ENCODE measurements around the gene GRM4.

The GRM4 gene

GRCh38 chr6:34055223-34055933, 90.5 kb downstream of the GRM4 start:
- Histone ChIP-seq H3K36me3 (ENCODE audit: control insufficient read depth, insufficient read depth, low read length) (no peaks in the 10 kb centered on the region), H3K4me3 (ENCODE audit: low read length) (no peak overlapping the region), H3K27ac (ENCODE audit: low read depth, low read length) (no peak overlapping the region), H3K4me1 (ENCODE audit: control insufficient read depth, insufficient read depth, low read length) (no peaks in the 10 kb centered on the region), H3K9ac (ENCODE audit: low read length) (no peak overlapping the region), H3K27me3 (ENCODE audit: control insufficient read depth, insufficient read depth, low read length) (no peaks in the 10 kb centered on the region)

- no peak overlapping the region for H3K27ac ChIP-seq (ENCODE audit: low read depth, low read length)
- H3K27me3 ChIP-seq (ENCODE audit: control insufficient read depth, insufficient read depth, low read length) = no peaks in the 10 kb centered on the region
- H3K4me3 ChIP-seq (ENCODE audit: low read length) = no peak overlapping the region
- H3K36me3 ChIP-seq (ENCODE audit: control insufficient read depth, insufficient read depth, low read length) = no peaks in the 10 kb centered on the region
- no peaks in the 10 kb centered on the region for H3K4me1 ChIP-seq (ENCODE audit: control insufficient read depth, insufficient read depth, low read length)
- no peak overlapping the region for H3K9ac ChIP-seq (ENCODE audit: low read length)
Measured at GRCh38 chr6:34053721-34054120, 92.2 kb downstream of the GRM4 start.

GRCh38 chr6:34052918-34053608, 92.8 kb downstream of the GRM4 start:
- no peak overlapping the region for H3K9ac ChIP-seq (ENCODE audit: low read length)
- no peaks in the 10 kb centered on the region for H3K4me1 ChIP-seq (ENCODE audit: control insufficient read depth, insufficient read depth, low read length)
- H3K36me3 ChIP-seq (ENCODE audit: control insufficient read depth, insufficient read depth, low read length) = no peaks in the 10 kb centered on the region
- no peaks in the 10 kb centered on the region for H3K27me3 ChIP-seq (ENCODE audit: control insufficient read depth, insufficient read depth, low read length)
- H3K27ac ChIP-seq (ENCODE audit: low read depth, low read length) = no peak overlapping the region
- H3K4me3 ChIP-seq (ENCODE audit: low read length) = no peak overlapping the region

DNA sequence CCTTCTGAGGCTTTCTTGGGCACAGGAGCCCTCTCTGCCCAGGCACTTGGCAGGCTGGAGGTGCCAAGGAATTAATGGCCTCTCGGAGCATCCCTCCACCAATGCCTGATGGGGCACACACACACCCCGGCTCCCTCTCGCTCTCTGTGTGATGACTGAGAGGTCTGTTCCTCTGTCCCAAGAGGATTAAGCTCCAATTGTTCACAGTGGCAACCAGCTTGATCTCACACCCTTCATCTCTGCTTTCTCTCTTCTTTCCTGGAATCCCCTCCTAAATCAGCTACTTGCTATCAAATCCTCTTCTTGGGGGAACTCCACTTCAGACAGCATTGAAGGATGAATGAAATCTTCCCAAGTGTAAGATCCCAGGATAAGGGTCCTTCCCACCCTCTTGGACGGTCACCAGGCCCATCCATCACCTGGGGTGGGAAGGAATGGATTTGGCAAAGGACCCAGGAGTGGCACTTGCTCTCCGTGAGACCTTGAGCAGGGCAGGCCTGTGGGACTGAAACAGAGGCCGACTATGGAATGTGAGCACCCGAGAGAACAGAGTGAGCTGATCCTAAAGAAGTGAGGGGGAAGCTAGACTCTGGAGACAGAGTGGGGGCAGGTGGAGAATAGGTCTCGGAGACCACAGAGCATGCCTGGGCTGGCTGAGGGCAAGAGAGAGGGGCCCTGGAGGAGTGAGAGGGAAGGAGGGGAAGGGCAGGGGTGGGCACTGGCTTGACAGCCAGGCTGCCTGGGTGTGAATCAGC, 93.6 kb downstream of the GRM4 start:
- H3K27me3 ChIP-seq (ENCODE audit: control insufficient read depth, insufficient read depth, low read length) = no peaks in the 10 kb centered on the region
- H3K4me3 ChIP-seq (ENCODE audit: low read length) = no peak overlapping the region
- H3K27ac ChIP-seq (ENCODE audit: low read depth, low read length) = no peak overlapping the region
- H3K4me1 ChIP-seq (ENCODE audit: control insufficient read depth, insufficient read depth, low read length) = no peaks in the 10 kb centered on the region
- H3K9ac ChIP-seq (ENCODE audit: low read length) = no peak overlapping the region
- H3K36me3 ChIP-seq (ENCODE audit: control insufficient read depth, insufficient read depth, low read length) = no peaks in the 10 kb centered on the region

GRCh38 chr6:34051331-34051919, 94.5 kb downstream of the GRM4 start:
- Histone ChIP-seq H3K4me3 (ENCODE audit: low read length) (no peak overlapping the region), H3K9ac (ENCODE audit: low read length) (no peak overlapping the region), H3K27ac (ENCODE audit: low read depth, low read length) (no peak overlapping the region), H3K4me1 (ENCODE audit: control insufficient read depth, insufficient read depth, low read length) (no peaks in the 10 kb centered on the region), H3K27me3 (ENCODE audit: control insufficient read depth, insufficient read depth, low read length) (no peaks in the 10 kb centered on the region), H3K36me3 (ENCODE audit: control insufficient read depth, insufficient read depth, low read length) (no peaks in the 10 kb centered on the region)

DNA sequence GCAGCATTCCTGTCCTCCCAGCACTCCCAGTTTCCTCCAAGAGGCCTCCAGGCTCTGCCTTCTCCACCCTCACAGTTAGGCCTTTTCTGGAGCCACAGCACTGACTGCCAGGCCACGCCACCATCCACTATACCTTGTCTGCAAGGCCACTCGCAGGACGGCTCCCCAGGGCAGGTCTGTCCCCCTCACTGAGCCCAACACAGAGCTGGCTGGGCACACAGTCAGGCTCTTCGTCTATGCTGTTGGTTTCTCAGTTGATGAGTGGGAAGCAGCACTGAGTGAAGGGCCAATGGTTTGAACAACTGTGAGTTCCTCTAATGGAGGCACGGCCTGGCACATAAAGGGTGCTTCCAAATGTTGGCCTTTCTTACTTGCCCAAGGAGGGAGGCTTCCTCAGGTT, 95.2 kb downstream of the GRM4 start:
- no peaks in the 10 kb centered on the region for H3K4me1 ChIP-seq (ENCODE audit: control insufficient read depth, insufficient read depth, low read length)
- no peak overlapping the region for H3K4me3 ChIP-seq (ENCODE audit: low read length)
- H3K27me3 ChIP-seq (ENCODE audit: control insufficient read depth, insufficient read depth, low read length) = no peaks in the 10 kb centered on the region
- H3K9ac ChIP-seq (ENCODE audit: low read length) = no peak overlapping the region
- no peaks in the 10 kb centered on the region for H3K36me3 ChIP-seq (ENCODE audit: control insufficient read depth, insufficient read depth, low read length)
- no peak overlapping the region for H3K27ac ChIP-seq (ENCODE audit: low read depth, low read length)

GRCh38 chr6:34049395-34050342, 96.2 kb downstream of the GRM4 start:
- Histone ChIP-seq H3K9ac (ENCODE audit: low read length) (no peak overlapping the region), H3K36me3 (ENCODE audit: control insufficient read depth, insufficient read depth, low read length) (no peaks in the 10 kb centered on the region), H3K27me3 (ENCODE audit: control insufficient read depth, insufficient read depth, low read length) (no peaks in the 10 kb centered on the region)

GRCh38 chr6:34047913-34048867, 97.7 kb downstream of the GRM4 start:
- Histone ChIP-seq H3K36me3 (ENCODE audit: control insufficient read depth, insufficient read depth, low read length) (no peaks in the 10 kb centered on the region), H3K4me1 (ENCODE audit: control insufficient read depth, insufficient read depth, low read length) (no peaks in the 10 kb centered on the region), H3K4me3 (ENCODE audit: low read length) (no peak overlapping the region), H3K27me3 (ENCODE audit: control insufficient read depth, insufficient read depth, low read length) (no peaks in the 10 kb centered on the region), H3K27ac (ENCODE audit: low read depth, low read length) (no peak overlapping the region), H3K9ac (ENCODE audit: low read length) (no peak overlapping the region)

More at GRCh38 chr6:34049395-34050342, 96.2 kb downstream of the GRM4 start:
- Histone ChIP-seq H3K4me1 (ENCODE audit: control insufficient read depth, insufficient read depth, low read length) (no peaks in the 10 kb centered on the region), H3K4me3 (ENCODE audit: low read length) (no peak overlapping the region), H3K27ac (ENCODE audit: low read depth, low read length) (no peak overlapping the region)

DNA sequence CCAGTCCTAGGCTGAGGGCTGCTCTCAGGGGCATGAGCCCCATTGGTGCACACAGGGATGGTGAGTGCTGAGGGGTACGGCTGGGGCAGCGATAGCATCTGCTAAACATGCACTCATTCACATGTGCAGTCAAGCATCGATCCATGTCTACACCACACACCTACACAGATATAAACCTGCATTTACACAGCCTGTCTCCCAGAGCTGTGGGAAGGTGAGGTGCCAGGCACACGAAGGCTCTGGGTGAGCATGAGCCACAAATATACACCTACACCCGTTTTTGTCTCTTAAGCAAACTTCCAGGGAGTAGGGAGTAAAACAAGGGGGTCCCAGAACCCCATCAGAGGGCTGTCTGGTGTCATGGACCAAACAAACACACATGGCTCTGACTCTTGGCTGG, 99.3 kb downstream of the GRM4 start:
- Histone ChIP-seq H3K27ac (ENCODE audit: low read depth, low read length) (no peak overlapping the region), H3K4me1 (ENCODE audit: control insufficient read depth, insufficient read depth, low read length) (no peaks in the 10 kb centered on the region), H3K4me3 (ENCODE audit: low read length) (no peak overlapping the region), H3K36me3 (ENCODE audit: control insufficient read depth, insufficient read depth, low read length) (no peaks in the 10 kb centered on the region), H3K27me3 (ENCODE audit: control insufficient read depth, insufficient read depth, low read length) (no peaks in the 10 kb centered on the region), H3K9ac (ENCODE audit: low read length) (no peak overlapping the region)

GRCh38 chr6:34045771-34046170, 100.1 kb downstream of the GRM4 start:
- Histone ChIP-seq H3K36me3 (ENCODE audit: control insufficient read depth, insufficient read depth, low read length) (no peaks in the 10 kb centered on the region), H3K4me3 (ENCODE audit: low read length) (no peak overlapping the region), H3K27me3 (ENCODE audit: control insufficient read depth, insufficient read depth, low read length) (no peaks in the 10 kb centered on the region), H3K4me1 (ENCODE audit: control insufficient read depth, insufficient read depth, low read length) (no peaks in the 10 kb centered on the region), H3K9ac (ENCODE audit: low read length) (no peak overlapping the region), H3K27ac (ENCODE audit: low read depth, low read length) (no peak overlapping the region)
